H1 (cell line): ENCODE measurements around the gene PNMA3. TPM values are rescaled to one million over a fixed set of nuclear protein-coding genes. Genes with fewer than 3 reads are reported as not detected.

ENCODE experiments used
- CTCF ChIA-PET: fragments of 300-600 bp; sonication (Branson Sonifier 250); formaldehyde crosslinking; loops from one replicate; lab custom pipeline; 2021; ENCODE audit not compliant: partially characterized antibody; lab: Charles Lee
- POLR2A ChIA-PET: fragments of 300-600 bp; sonication (Branson Sonifier 250); formaldehyde crosslinking; loops from one replicate; lab custom pipeline; 2021; ENCODE audit warnings: inconsistent platforms; ENCODE audit not compliant: partially characterized antibody; lab: Charles Lee
- DNase-seq, 2 experiments: peaks; one replicate each; pipeline versions ENCODE4 v3.0.0 to v3.0.0-alpha.2; 2010 to 2022; ENCODE audit warnings: low spot score in 2 of 2, low read depth in 1 of 2, mixed read lengths in 1 of 2
- FAIRE-seq: peaks from 2 replicates; lab custom pipeline; 2011; peaks lifted over from hg19 to GRCh38; lab: Jason Lieb, UNC
- H2AFZ ChIP-seq: 2 replicates; pipeline ENCODE4 v1.8.1; 2012; ENCODE audit warnings: low read length, inconsistent platforms
- H2AK5ac ChIP-seq: 2 replicates; pipeline ENCODE4 v1.6.1; 2013; ENCODE audit warnings: low read depth, low read length
- H2BK120ac ChIP-seq: replicated peaks from 2 replicates; pipeline ENCODE3; 2013; ENCODE audit warnings: low read depth, low read length, inconsistent platforms
- H2BK12ac ChIP-seq: 2 replicates; pipeline ENCODE4 v1.6.1; 2013; ENCODE audit warnings: low read depth, low read length
- H2BK15ac ChIP-seq: 2 replicates; pipeline ENCODE4 v1.6.1; 2013; ENCODE audit warnings: low read length
- H2BK20ac ChIP-seq: 2 replicates; pipeline ENCODE4 v1.6.1; 2013; ENCODE audit warnings: low read length
- H2BK5ac ChIP-seq: 2 replicates; pipeline ENCODE4 v1.6.1; 2013; ENCODE audit warnings: low read depth, low read length
- H3K14ac ChIP-seq: 2 replicates; pipeline ENCODE4 v1.6.1; 2013; ENCODE audit warnings: inconsistent platforms; ENCODE audit not compliant: insufficient read length
- H3K18ac ChIP-seq: 2 replicates; pipeline ENCODE4 v1.6.1; 2013; ENCODE audit warnings: low read length; ENCODE audit errors: extremely low read depth
- H3K23ac ChIP-seq: 2 replicates; pipeline ENCODE4 v1.6.1; 2013; ENCODE audit warnings: inconsistent platforms; ENCODE audit not compliant: insufficient read length
- H3K23me2 ChIP-seq: 2 replicates; pipeline ENCODE4 v1.6.1; 2013; ENCODE audit warnings: low read depth, low read length
- H3K27ac ChIP-seq: 2 replicates; pipeline ENCODE4 v1.6.1; 2011; ENCODE audit warnings: low read depth, low read length, inconsistent platforms
- H3K27me3 ChIP-seq, 4 experiments: replicated peaks in 1 of 4; 1 replicate in 1 of 4; 2 replicates in 3 of 4; pipeline versions ENCODE4 v1.6.1 to v1.8.1; 2011 to 2013; ENCODE audit warnings: low read length in 3 of 4, mild to moderate bottlenecking in 3 of 4, inconsistent platforms in 2 of 4, mixed read lengths in 2 of 4, moderate library complexity in 1 of 4; ENCODE audit not compliant: control insufficient read depth in 3 of 4, insufficient read depth in 3 of 4; ENCODE audit errors: extremely low read depth in 1 of 4
- H3K36me3 ChIP-seq, 4 experiments: 2 replicates each; pipeline versions ENCODE4 v1.6.1 to v1.8.1; 2011 to 2013; ENCODE audit warnings: mild to moderate bottlenecking in 4 of 4, low read length in 3 of 4, moderate library complexity in 2 of 4, control low read depth in 1 of 4, inconsistent platforms in 1 of 4; ENCODE audit not compliant: insufficient read depth in 4 of 4, control insufficient read depth in 2 of 4
- H3K4ac ChIP-seq: replicated peaks from 2 replicates; pipeline ENCODE3; 2013; ENCODE audit warnings: low read length, low read depth, mixed read lengths, inconsistent platforms; ENCODE audit not compliant: insufficient read length
- H3K4me1 ChIP-seq, 4 experiments: replicated peaks in 1 of 4; 1 replicate in 1 of 4; 2 replicates in 3 of 4; pipeline versions ENCODE4 v1.6.1 to v1.8.1; 2011 to 2013; ENCODE audit warnings: low read length in 3 of 4, inconsistent platforms in 2 of 4, mixed read lengths in 1 of 4; ENCODE audit not compliant: insufficient read depth in 4 of 4, control insufficient read depth in 3 of 4
- H3K4me2 ChIP-seq, 2 experiments: 2 replicates each; pipeline versions ENCODE4 v1.6.1 to v1.8.1; 2011 to 2013; ENCODE audit warnings: low read depth in 2 of 2, low read length in 2 of 2, control low read depth in 1 of 2, inconsistent platforms in 1 of 2, mild to moderate bottlenecking in 1 of 2; ENCODE audit not compliant: insufficient read depth in 1 of 2
- H3K4me3 ChIP-seq, 4 experiments: fragments of 200-600, 300-600 bp in 1 of 4; sonication (generic), shearing (Covaris generic), sonication (Bioruptor Twin) in 1 of 4; 2 replicates each; pipeline versions ENCODE4 v1.5.1 to v1.8.1; 2011 to 2016; ENCODE audit warnings: low read length in 4 of 4, low read depth in 3 of 4, control low read depth in 2 of 4, inconsistent platforms in 2 of 4, mild to moderate bottlenecking in 2 of 4, mixed read lengths in 1 of 4, moderate library complexity in 1 of 4; ENCODE audit not compliant: insufficient read depth in 2 of 4; ENCODE audit errors: extremely low read depth in 1 of 4
- H3K56ac ChIP-seq: replicated peaks from 2 replicates; pipeline ENCODE3; 2013; ENCODE audit warnings: low read depth, mild to moderate bottlenecking, mixed read lengths, low read length, inconsistent platforms; ENCODE audit not compliant: insufficient read length
- H3K79me1 ChIP-seq: 2 replicates; pipeline ENCODE4 v1.6.1; 2013; ENCODE audit warnings: low read depth, low read length, control low read depth
- H3K79me2 ChIP-seq, 2 experiments: 2 replicates each; pipeline versions ENCODE4 v1.6.1 to v1.8.1; 2012 to 2013; ENCODE audit warnings: low read length in 2 of 2, mild to moderate bottlenecking in 2 of 2, inconsistent platforms in 1 of 2; ENCODE audit not compliant: insufficient read depth in 2 of 2, control insufficient read depth in 1 of 2
- H3K9ac ChIP-seq, 4 experiments: replicated peaks in 1 of 4; 1 replicate in 1 of 4; 2 replicates in 3 of 4; pipeline versions ENCODE4 v1.6.1 to v1.8.1; 2011 to 2013; ENCODE audit warnings: low read depth in 3 of 4, low read length in 3 of 4, control low read depth in 2 of 4, mild to moderate bottlenecking in 2 of 4, moderate library complexity in 2 of 4, inconsistent platforms in 1 of 4; ENCODE audit errors: extremely low read depth in 1 of 4
- H3K9me3 ChIP-seq, 2 experiments: 2 replicates each; pipeline versions ENCODE4 v1.6.1 to v1.8.1; 2012 to 2013; ENCODE audit warnings: mild to moderate bottlenecking in 2 of 2, moderate library complexity in 2 of 2, control low read depth in 1 of 2, inconsistent platforms in 1 of 2, low read depth in 1 of 2, low read length in 1 of 2, mixed read lengths in 1 of 2; ENCODE audit not compliant: insufficient read depth in 2 of 2
- H4K20me1 ChIP-seq, 2 experiments: replicated peaks in 1 of 2; 2 replicates each; pipeline versions ENCODE3 to v1.8.1; 2011 to 2013; ENCODE audit warnings: inconsistent platforms in 2 of 2, low read length in 2 of 2, mild to moderate bottlenecking in 1 of 2; ENCODE audit not compliant: insufficient read depth in 2 of 2, control insufficient read depth in 1 of 2
- H4K5ac ChIP-seq: 2 replicates; pipeline ENCODE4 v1.6.1; 2013; ENCODE audit warnings: low read length, low read depth, mixed read lengths, inconsistent platforms; ENCODE audit not compliant: insufficient read length
- H4K8ac ChIP-seq: 2 replicates; pipeline ENCODE4 v1.8.0; 2013; ENCODE audit warnings: mild to moderate bottlenecking, moderate library complexity, low read length, inconsistent platforms; ENCODE audit not compliant: insufficient read depth; ENCODE audit errors: extremely low read depth
- H4K91ac ChIP-seq: replicated peaks from 2 replicates; pipeline ENCODE3; 2013; ENCODE audit warnings: low read length, mixed read lengths, inconsistent platforms; ENCODE audit not compliant: insufficient read length
- ASH2L ChIP-seq: fragments of 200-600, 300-600 bp; sonication (generic); IDR thresholded peaks from one replicate; pipeline ENCODE4 v1.7.1; 2017; ENCODE audit warnings: low read length
- EZH2 ChIP-seq: fragments of 200-600 bp; sonication (generic); IDR thresholded peaks from 2 replicates; pipeline ENCODE4 v1.7.1; 2012; ENCODE audit warnings: low read depth, mild to moderate bottlenecking, moderate library complexity, low read length, inconsistent platforms; ENCODE audit not compliant: severe bottlenecking
- KDM5A ChIP-seq: fragments of 200-600 bp; IDR thresholded peaks from 2 replicates; pipeline ENCODE4 v1.7.1; 2012; ENCODE audit warnings: mild to moderate bottlenecking, low read length, inconsistent platforms, mixed read lengths
- NANOG ChIP-seq: IDR thresholded peaks from 2 replicates; pipeline ENCODE4 v1.6.1; 2011; ENCODE audit warnings: low read length, low read depth, mild to moderate bottlenecking, inconsistent platforms; ENCODE audit not compliant: insufficient read depth, poor library complexity, severe bottlenecking
- SAP30 ChIP-seq: fragments of 300-600 bp; sonication (generic); IDR thresholded peaks from 2 replicates; pipeline ENCODE4 v1.7.1; 2012; ENCODE audit warnings: low read length, moderate library complexity, mild to moderate bottlenecking, inconsistent platforms; ENCODE audit not compliant: insufficient read depth, insufficient replicate concordance
- WGBS, 2 experiments: shearing (Covaris generic) in 1 of 2; methylation state at CpG; one replicate each; pipeline versions ENCODE4 v1.1.6 to v1.1.7; 2013 to 2015; ENCODE audit warnings: low lambda C conversion rate in 2 of 2, mixed read lengths in 2 of 2, inconsistent platforms in 1 of 2, low coverage in 1 of 2, missing lambda C conversion rate in 1 of 2; ENCODE audit not compliant: insufficient replicate concordance in 2 of 2, insufficient coverage in 1 of 2, insufficient read length in 1 of 2; ENCODE audit errors: extremely low coverage in 1 of 2, missing lambda C conversion rate in 1 of 2; 5-methylcytosine and 5-hydroxymethylcytosine counted together
- polyA plus RNA-seq, 7 experiments: library from polyadenylated mRNA; depleted of rRNA in 3 of 7; stranded (reverse) in 5 of 7; unstranded in 2 of 7; fragments of >200 nt in 5 of 7; fragments of 200-250 nt in 2 of 7; gene quantifications; 1 replicate in 5 of 7; 2 replicates in 1 of 7; 4 replicates in 1 of 7; pipeline versions ENCODE4 v1.2.1 to v1.2.3, GENCODE V29; 2011 to 2013; ENCODE audit warnings: missing spikeins in 2 of 7, mixed read lengths in 2 of 7
- total RNA-seq: library from RNA; stranded (reverse); fragmentation: NEBNext Ultra II Directional; extraction: Animal tissue kit (Norgen Biotek cat#: 25700); gene quantifications from 2 replicates; pipeline ENCODE4 v1.2.1, GENCODE V29; 2021
- TF ChIP-seq, protein P1 (sequence below): IDR thresholded peaks from 2 replicates; pipeline ENCODE4 v1.6.1; 2012; ENCODE audit warnings: low read length, inconsistent platforms

The PNMA3 gene
- total and polyA plus RNA-seq, 2 of the 8 experiments (the other 6 are each of a cell fraction or from before 2014, with no cell fraction given) = 3.3 to 6.9 TPM

DNA sequence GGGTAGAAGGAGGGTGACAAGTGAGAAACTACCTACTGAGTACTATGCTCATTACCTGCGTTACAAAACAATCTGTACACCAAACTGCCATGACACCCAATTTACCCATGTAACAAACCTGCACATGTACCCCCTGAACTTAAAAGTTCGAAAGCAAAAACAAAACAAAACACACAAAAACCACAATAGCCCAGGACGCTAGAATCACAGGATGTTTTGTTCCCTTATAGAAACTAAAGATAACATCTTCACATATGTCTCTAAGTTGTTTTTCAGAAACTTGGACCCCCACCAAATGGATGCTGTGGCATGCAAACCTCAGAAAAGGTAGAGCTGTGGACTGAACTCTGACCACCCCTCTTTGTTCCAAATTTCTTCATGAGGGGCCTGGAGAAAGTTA, 37.1 kb upstream of the PNMA3 start:
- Histone ChIP-seq H4K20me1 (no peaks in the 10 kb centered on the region), H2BK5ac (no peak overlapping the region), H4K8ac (no peak overlapping the region), H2AK5ac (no peak overlapping the region), H2BK20ac (no peak overlapping the region), H3K4me2 (no peak overlapping the region), H4K5ac (no peak overlapping the region), H3K56ac (no peak overlapping the region), H3K27ac (no peak overlapping the region), H3K4me1 (no peaks in the 10 kb centered on the region), H3K27me3 (no peaks in the 10 kb centered on the region; a peak in 1 of 7 replicates), H2AFZ (no peak overlapping the region), H2BK120ac (no peak overlapping the region), H3K14ac (no peak overlapping the region), H3K9ac (no peak overlapping the region), H4K91ac (no peak overlapping the region), H3K36me3 (no peaks in the 10 kb centered on the region), H2BK15ac (no peak overlapping the region), H3K4ac (no peak overlapping the region), H3K23me2 (no peaks in the 10 kb centered on the region), H3K79me2 (no peaks in the 10 kb centered on the region), H3K9me3 (no peaks in the 10 kb centered on the region), H2BK12ac (no peak overlapping the region), H3K18ac (no peak overlapping the region), H3K4me3 (no peak overlapping the region), H3K79me1 (no peaks in the 10 kb centered on the region), H3K23ac (no peak overlapping the region)
- FAIRE-seq (no peak), DNase-seq (no peak)
- WGBS, 2 experiments = 71% methylated on average over 3 of the region's 3 CpGs; no CpG with 5 or more reads in 1 of the 2 experiments
- CTCF ChIA-PET = no interaction called here
- POLR2A ChIA-PET = no interaction called here
- TF ChIP-seq EZH2 = no peak
- no peak for TF ChIP-seq KDM5A
- TF ChIP-seq SAP30 = no peak
- TF ChIP-seq NANOG = no peak
- TF ChIP-seq, protein P1, sequence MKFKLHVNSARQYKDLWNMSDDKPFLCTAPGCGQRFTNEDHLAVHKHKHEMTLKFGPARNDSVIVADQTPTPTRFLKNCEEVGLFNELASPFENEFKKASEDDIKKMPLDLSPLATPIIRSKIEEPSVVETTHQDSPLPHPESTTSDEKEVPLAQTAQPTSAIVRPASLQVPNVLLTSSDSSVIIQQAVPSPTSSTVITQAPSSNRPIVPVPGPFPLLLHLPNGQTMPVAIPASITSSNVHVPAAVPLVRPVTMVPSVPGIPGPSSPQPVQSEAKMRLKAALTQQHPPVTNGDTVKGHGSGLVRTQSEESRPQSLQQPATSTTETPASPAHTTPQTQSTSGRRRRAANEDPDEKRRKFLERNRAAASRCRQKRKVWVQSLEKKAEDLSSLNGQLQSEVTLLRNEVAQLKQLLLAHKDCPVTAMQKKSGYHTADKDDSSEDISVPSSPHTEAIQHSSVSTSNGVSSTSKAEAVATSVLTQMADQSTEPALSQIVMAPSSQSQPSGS = no peak
- no peak for TF ChIP-seq ASH2L
